Fibroblast of mammary gland (primary cell): Measurements from ENCODE around the gene TXLNB.
A peak's percentile ranks its signal among the peaks of the same experiment; 100 is the strongest.
"Not testable (repeated sequence)": the region's sequence is repeated elsewhere in the genome, so short reads cannot be mapped to it uniquely, and the experiment has no call there.

Experiments
- DNase-seq: peaks from one replicate; pipeline ENCODE4 v3.0.0-alpha.2; 2010; ENCODE audit warnings: low read depth
- H3K4me3 ChIP-seq: 2 replicates; pipeline ENCODE4 v1.5.1; 2011; ENCODE audit warnings: low read depth, mild to moderate bottlenecking, low read length, moderate library complexity; ENCODE audit not compliant: control insufficient read depth
- TF ChIP-seq, protein P1 (sequence below): conservative IDR thresholded peaks from 2 replicates; pipeline ENCODE4 v1.5.1; 2011; ENCODE audit warnings: low read depth, low read length, inconsistent platforms; ENCODE audit not compliant: control insufficient read depth, insufficient read depth

TXLNB gene

GRCh38 chr6:139243536-139243935 is 48.3 kb downstream of the TXLNB start:
- no peak overlapping the region for H3K4me3 ChIP-seq
- TF ChIP-seq, protein P1, sequence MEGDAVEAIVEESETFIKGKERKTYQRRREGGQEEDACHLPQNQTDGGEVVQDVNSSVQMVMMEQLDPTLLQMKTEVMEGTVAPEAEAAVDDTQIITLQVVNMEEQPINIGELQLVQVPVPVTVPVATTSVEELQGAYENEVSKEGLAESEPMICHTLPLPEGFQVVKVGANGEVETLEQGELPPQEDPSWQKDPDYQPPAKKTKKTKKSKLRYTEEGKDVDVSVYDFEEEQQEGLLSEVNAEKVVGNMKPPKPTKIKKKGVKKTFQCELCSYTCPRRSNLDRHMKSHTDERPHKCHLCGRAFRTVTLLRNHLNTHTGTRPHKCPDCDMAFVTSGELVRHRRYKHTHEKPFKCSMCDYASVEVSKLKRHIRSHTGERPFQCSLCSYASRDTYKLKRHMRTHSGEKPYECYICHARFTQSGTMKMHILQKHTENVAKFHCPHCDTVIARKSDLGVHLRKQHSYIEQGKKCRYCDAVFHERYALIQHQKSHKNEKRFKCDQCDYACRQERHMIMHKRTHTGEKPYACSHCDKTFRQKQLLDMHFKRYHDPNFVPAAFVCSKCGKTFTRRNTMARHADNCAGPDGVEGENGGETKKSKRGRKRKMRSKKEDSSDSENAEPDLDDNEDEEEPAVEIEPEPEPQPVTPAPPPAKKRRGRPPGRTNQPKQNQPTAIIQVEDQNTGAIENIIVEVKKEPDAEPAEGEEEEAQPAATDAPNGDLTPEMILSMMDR: no peak
- peak; percentile 67 for DNase-seq

GRCh38 chr6:139242457-139243240 is 49.1 kb downstream of the TXLNB start:
- TF ChIP-seq, protein P1: no peak
- no peak overlapping the region for H3K4me3 ChIP-seq
- DNase-seq: peak; percentile 19

GRCh38 chr6:139240161-139241010 is 51.4 kb downstream of the TXLNB start:
- TF ChIP-seq, protein P1: no peak
- no peak overlapping the region for H3K4me3 ChIP-seq
- DNase-seq: peak; percentile 86

GRCh38 chr6:139239064-139239463 is 52.7 kb downstream of the TXLNB start:
- no peak overlapping the region for H3K4me3 ChIP-seq
- no peak for DNase-seq
- TF ChIP-seq, protein P1: no peak

- DNase-seq: no peak
- TF ChIP-seq, protein P1: no peak
- no peak overlapping the region for H3K4me3 ChIP-seq
Observed at GRCh38 chr6:139236105-139236504, 55.7 kb downstream of the TXLNB start.

DNA sequence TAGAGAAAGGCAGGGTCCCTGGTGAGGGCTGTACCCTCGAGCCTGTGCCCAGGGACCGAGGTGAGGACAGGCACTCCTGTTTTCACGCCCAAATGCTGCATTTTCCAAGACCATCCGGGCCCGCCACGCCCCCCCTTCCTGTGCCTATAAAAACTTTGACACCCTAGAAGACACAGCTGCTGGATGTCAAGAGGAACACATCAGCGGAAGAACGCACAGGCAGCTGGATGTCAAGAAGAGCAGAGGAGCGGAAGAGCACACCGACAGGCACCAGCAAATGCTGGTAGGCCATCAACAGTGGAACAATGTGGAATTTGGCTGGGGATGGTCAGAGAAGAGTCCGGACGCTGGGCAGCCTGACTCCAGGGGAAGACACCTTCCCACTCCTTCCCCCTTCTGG is 56.1 kb downstream of the TXLNB start:
- TF ChIP-seq, protein P1: no peak
- H3K4me3 ChIP-seq: no peak overlapping the region
- no peak for DNase-seq

DNA sequence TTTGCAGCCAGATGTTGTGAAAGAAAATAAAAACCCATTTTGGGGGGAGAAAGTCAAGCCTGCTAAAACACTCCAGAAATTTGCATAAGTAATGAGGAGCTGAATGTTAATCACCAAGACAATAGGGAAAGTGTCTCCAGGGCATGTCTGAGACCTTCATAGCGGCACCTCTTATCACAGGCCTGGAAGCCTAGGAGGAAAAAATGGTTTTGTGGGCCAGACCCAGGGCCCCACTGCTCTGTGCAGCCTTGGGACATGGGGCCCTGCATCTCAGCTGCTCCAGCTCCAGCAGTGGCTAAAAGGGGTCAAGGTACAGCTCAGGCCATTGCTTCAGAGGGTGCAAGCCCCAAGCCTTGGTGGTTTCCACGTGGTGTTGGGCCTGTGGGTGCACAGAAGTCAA is 57.6 kb downstream of the TXLNB start:
- not testable (repeated sequence) for DNase-seq

More for the DNA sequence above, 57.6 kb downstream of the TXLNB start:
- not testable (repeated sequence) for H3K4me3 ChIP-seq
